GM23248 (cell line): ENCODE measurements around the gene OXSR1. TPM values are rescaled to one million over a fixed set of nuclear protein-coding genes. Genes with fewer than 3 reads are reported as not detected.

Source experiments
- DNase-seq: peaks from one replicate; pipeline ENCODE4 v3.0.0-alpha.2; 2015
- H2AFZ ChIP-seq: fragments of 200-600 bp; sonication (generic); 2 replicates; pipeline ENCODE4 v1.6.1; 2016; ENCODE audit warnings: antibody characterized with exemption
- H3F3A ChIP-seq: fragments of 200-600 bp; sonication (generic); 2 replicates; pipeline ENCODE4 v1.6.1; 2016; ENCODE audit warnings: mild to moderate bottlenecking, antibody characterized with exemption, mixed run types; ENCODE audit not compliant: insufficient read depth
- H3K27ac ChIP-seq: fragments of 200-600 bp; sonication (generic); 2 replicates; pipeline ENCODE4 v1.5.1; 2016; ENCODE audit warnings: mild to moderate bottlenecking
- H3K27me3 ChIP-seq: fragments of 200-600 bp; sonication (generic); replicated peaks from 2 replicates; pipeline ENCODE4 v1.6.1; 2016; ENCODE audit warnings: mild to moderate bottlenecking; ENCODE audit not compliant: insufficient read depth
- H3K36me3 ChIP-seq: fragments of 200-600 bp; sonication (generic); 2 replicates; pipeline ENCODE4 v1.6.1; 2016; ENCODE audit warnings: low read depth, mild to moderate bottlenecking
- H3K4me1 ChIP-seq: fragments of 200-600 bp; sonication (generic); 2 replicates; pipeline ENCODE4 v1.6.1; 2016; ENCODE audit warnings: mild to moderate bottlenecking; ENCODE audit not compliant: insufficient read depth
- H3K4me2 ChIP-seq: fragments of 200-600 bp; sonication (generic); one replicate; pipeline ENCODE4 v1.6.1; 2016; ENCODE audit warnings: mild to moderate bottlenecking; ENCODE audit not compliant: unreplicated experiment
- H3K4me3 ChIP-seq: fragments of 200-600 bp; sonication (generic); 2 replicates; pipeline ENCODE4 v1.5.1; 2016; ENCODE audit warnings: mild to moderate bottlenecking
- H3K79me2 ChIP-seq: fragments of 200-600 bp; sonication (generic); 2 replicates; pipeline ENCODE4 v1.6.1; 2016; ENCODE audit warnings: mild to moderate bottlenecking; ENCODE audit not compliant: insufficient read depth
- H3K9ac ChIP-seq: fragments of 200-600 bp; sonication (generic); 2 replicates; pipeline ENCODE4 v1.6.1; 2016; ENCODE audit warnings: mild to moderate bottlenecking
- H3K9me2 ChIP-seq: fragments of 200-600 bp; sonication (generic); 2 replicates; pipeline ENCODE4 v1.6.1; 2016; ENCODE audit warnings: mixed run types, mild to moderate bottlenecking, moderate library complexity; ENCODE audit not compliant: insufficient read depth
- H3K9me3 ChIP-seq: fragments of 200-600 bp; sonication (generic); one replicate; pipeline ENCODE4 v1.6.1; 2017; ENCODE audit warnings: low read depth
- H4K20me1 ChIP-seq: fragments of 200-600 bp; sonication (generic); 2 replicates; pipeline ENCODE4 v1.6.0; 2016; ENCODE audit not compliant: insufficient read depth
- EZH2 ChIP-seq: fragments of 200-600 bp; sonication (generic); IDR thresholded peaks from 2 replicates; pipeline ENCODE4 v1.6.1; 2018; ENCODE audit warnings: antibody characterized with exemption, mild to moderate bottlenecking; ENCODE audit not compliant: insufficient read depth, poor library complexity, severe bottlenecking
- EZH2phosphoT487 ChIP-seq: fragments of 200-600 bp; sonication (generic); IDR thresholded peaks from 2 replicates; pipeline ENCODE4 v1.6.1; 2018; ENCODE audit warnings: antibody characterized with exemption, moderate library complexity, mild to moderate bottlenecking, low read depth; ENCODE audit not compliant: insufficient read depth
- WGBS, 2 experiments: methylation state at CpG; one replicate each; pipeline ENCODE4 v1.1.6; 2015 to 2017; ENCODE audit warnings: low lambda C conversion rate in 2 of 2, low coverage in 1 of 2; ENCODE audit errors: missing lambda C conversion rate in 2 of 2; 5-methylcytosine and 5-hydroxymethylcytosine counted together
- in situ Hi-C: fragments of 300-500 bp; cut with MboI; formaldehyde crosslinking; loops from 2 replicates; pipeline ENCODE4 v1.15.0; 2020
- polyA plus RNA-seq: library from polyadenylated mRNA; unstranded; fragments of >200 nt; fragmentation: Nextera tagmentation; extraction: Ambion mirVana; gene quantifications from 2 replicates; pipeline ENCODE4 v1.2.1, GENCODE V29; 2016
- total RNA-seq: library from RNA; depleted of rRNA; stranded (reverse); fragments of >200 nt; shearing (Covaris generic); gene quantifications from 2 replicates; pipeline ENCODE4 v1.2.3, GENCODE V29; 2014

OXSR1 gene
- total and polyA plus RNA-seq, 2 experiments from 2014 or later: 17.1 to 29.5 TPM

- Histone ChIP-seq H3K9me2 (no peaks in the 10 kb centered on the region), H3K9ac (0 out of 2 replicates have a peak overlapping the region, but pooled peaks have one; percentile 19), H3K27me3 (no peaks in the 10 kb centered on the region), H3K4me1 (peaks cover 45% of the 10 kb centered on the region), H3F3A (peaks cover 42% of the 10 kb centered on the region), H3K4me3 (peak overlapping the region; percentile 14; the same call in 1 of the 2 replicates), H3K27ac (peak overlapping the region; percentile 84), H2AFZ (no peak overlapping the region), H3K4me2 (peak overlapping the region; percentile 64), H3K36me3 (peaks cover 46% of the 10 kb centered on the region), H3K9me3 (no peaks in the 10 kb centered on the region), H4K20me1 (no peaks in the 10 kb centered on the region), H3K79me2 (peaks cover 29% of the 10 kb centered on the region)
- in situ Hi-C loops: no loop called here
- WGBS, 2 experiments: 0 to 9% methylated on average over 2 of the region's 2 CpGs
- peak; percentile 82 for DNase-seq
- no peak for TF ChIP-seq EZH2phosphoT487
- TF ChIP-seq EZH2: no peak
These were observed 62.7 kb downstream of the OXSR1 start for GRCh38 chr3:38227989-38228388.

- 96 to 100% methylated on average over 1 of the region's 1 CpG for WGBS, 2 experiments
- Histone ChIP-seq H3K27ac (peak overlapping the region; percentile 84), H3K36me3 (peaks cover 47% of the 10 kb centered on the region), H3K79me2 (peaks cover 20% of the 10 kb centered on the region; the same call in 1 of the 2 replicates), H3K27me3 (no peaks in the 10 kb centered on the region), H3K4me2 (no peak overlapping the region), H3K9me3 (no peaks in the 10 kb centered on the region), H3K4me1 (peaks cover 45% of the 10 kb centered on the region), H3F3A (peaks cover 42% of the 10 kb centered on the region), H4K20me1 (no peaks in the 10 kb centered on the region), H3K4me3 (no peak overlapping the region), H3K9me2 (no peaks in the 10 kb centered on the region), H3K9ac (no peak overlapping the region), H2AFZ (no peak overlapping the region)
- no peak for TF ChIP-seq EZH2phosphoT487
- TF ChIP-seq EZH2: no peak
- in situ Hi-C loops: no loop called here
- DNase-seq: peak; percentile 36
These were observed 63.7 kb downstream of the OXSR1 start for GRCh38 chr3:38229036-38229435.

- Histone ChIP-seq H3K79me2 (peaks cover 16% of the 10 kb centered on the region; the same call in 1 of the 2 replicates), H3K9me3 (no peaks in the 10 kb centered on the region), H3F3A (peaks cover 14% of the 10 kb centered on the region), H3K27ac (no peak overlapping the region), H3K4me1 (peaks cover 23% of the 10 kb centered on the region), H3K9me2 (no peaks in the 10 kb centered on the region), H3K4me3 (no peak overlapping the region), H3K9ac (no peak overlapping the region), H4K20me1 (no peaks in the 10 kb centered on the region), H3K27me3 (no peaks in the 10 kb centered on the region), H3K4me2 (no peak overlapping the region), H2AFZ (no peak overlapping the region), H3K36me3 (peaks cover 44% of the 10 kb centered on the region)
- 92 to 96% methylated on average over 2 of the region's 2 CpGs for WGBS, 2 experiments
- in situ Hi-C loops: no loop called here
- TF ChIP-seq EZH2 (no peak), EZH2phosphoT487 (no peak)
- no peak for DNase-seq
These were observed 67.4 kb downstream of the OXSR1 start for GRCh38 chr3:38232701-38233100.

- Histone ChIP-seq H3K27ac (no peak overlapping the region), H3K36me3 (peaks cover 58% of the 10 kb centered on the region)
- in situ Hi-C loops: no loop called here
These were observed 70.1 kb downstream of the OXSR1 start for GRCh38 chr3:38235466-38235865.

More at GRCh38 chr3:38235466-38235865, 70.1 kb downstream of the OXSR1 start:
- no peaks in the 10 kb centered on the region for H3K27me3 ChIP-seq
- no peak overlapping the region for H2AFZ ChIP-seq
- no peaks in the 10 kb centered on the region for H4K20me1 ChIP-seq
- TF ChIP-seq EZH2: no peak
- TF ChIP-seq EZH2phosphoT487: no peak
- H3K4me2 ChIP-seq: no peak overlapping the region
- no peak overlapping the region for H3K4me3 ChIP-seq
- no peaks in the 10 kb centered on the region; the same call in 1 of the 2 replicates for H3F3A ChIP-seq
- H3K9me3 ChIP-seq: no peaks in the 10 kb centered on the region
- DNase-seq: peak; percentile 35
- peaks cover 9% of the 10 kb centered on the region; the same call in 1 of the 2 replicates for H3K4me1 ChIP-seq
- no peaks in the 10 kb centered on the region for H3K9me2 ChIP-seq
- no peak overlapping the region for H3K9ac ChIP-seq
- H3K79me2 ChIP-seq: peaks cover 10% of the 10 kb centered on the region; the same call in 1 of the 2 replicates
